NCI-H1436 (cell line): ENCODE measurements around the gene EFCAB8.
"Not testable (repeated sequence)": the region's sequence is repeated elsewhere in the genome, so short reads cannot be mapped to it uniquely, and the experiment has no call there.

ENCODE experiments used
- DNase-seq: peaks from one replicate; lab custom pipeline; 2025; lab: John Stamatoyannopoulos, UW

The EFCAB8 gene

GRCh38 chr20:32957459-32957858, 98.7 kb downstream of the EFCAB8 start:
- DNase-seq = no peak

- DNase-seq = no peak
Measured at GRCh38 chr20:32958574-32958973, 99.9 kb downstream of the EFCAB8 start.

GRCh38 chr20:32959351-32960221, 100.9 kb downstream of the EFCAB8 start:
- DNase-seq = no peak

- no peak for DNase-seq
Measured at GRCh38 chr20:32960222-32960518, 101.4 kb downstream of the EFCAB8 start.

GRCh38 chr20:32960849-32961731, 102.4 kb downstream of the EFCAB8 start:
- DNase-seq = no peak

- DNase-seq = no peak
Measured at GRCh38 chr20:32962053-32962452, 103.3 kb downstream of the EFCAB8 start.

GRCh38 chr20:32962646-32963045, 103.9 kb downstream of the EFCAB8 start:
- DNase-seq = not testable (repeated sequence)

- DNase-seq = no peak
Measured at GRCh38 chr20:32963176-32963575, 104.5 kb downstream of the EFCAB8 start.

- DNase-seq = no peak
Measured at GRCh38 chr20:32964575-32964974, 105.9 kb downstream of the EFCAB8 start.

- DNase-seq = no peak
Measured at GRCh38 chr20:32965115-32965514, 106.4 kb downstream of the EFCAB8 start.

- DNase-seq = no peak
Measured at GRCh38 chr20:32965581-32966373, 107.1 kb downstream of the EFCAB8 start.

- no peak for DNase-seq
Measured at GRCh38 chr20:32966382-32966781, 107.7 kb downstream of the EFCAB8 start.

GRCh38 chr20:32966881-32967781, 108.4 kb downstream of the EFCAB8 start:
- DNase-seq = no peak

GRCh38 chr20:32967961-32968457, 109.3 kb downstream of the EFCAB8 start:
- no peak for DNase-seq

- DNase-seq = no peak
Measured at GRCh38 chr20:32968478-32969241, 109.9 kb downstream of the EFCAB8 start.

GRCh38 chr20:32969356-32970114, 110.8 kb downstream of the EFCAB8 start:
- no peak for DNase-seq

- no peak for DNase-seq
Measured at GRCh38 chr20:32970115-32970972, 111.6 kb downstream of the EFCAB8 start.

- no peak for DNase-seq
Measured at GRCh38 chr20:32970973-32971300, 112.2 kb downstream of the EFCAB8 start.

GRCh38 chr20:32971703-32972161, 113.0 kb downstream of the EFCAB8 start:
- DNase-seq = no peak
